OCI-LY1 (cell line): Measurements from ENCODE around the gene FFAR2.

ENCODE experiments used
- CTCF ChIP-seq: fragments of 200-600 bp; sonication (generic), shearing (Covaris generic); IDR thresholded peaks from 2 replicates; pipeline ENCODE4 v1.5.1; 2017; ENCODE audit warnings: mild to moderate bottlenecking, antibody characterized with exemption, low read length, moderate library complexity, mixed read lengths
- EZH2 ChIP-seq: fragments of 200-600 bp; sonication (generic), shearing (Covaris generic); IDR thresholded peaks from 2 replicates; pipeline ENCODE4 v1.8.0; 2017; ENCODE audit warnings: borderline replicate concordance, mixed run types, mild to moderate bottlenecking, antibody characterized with exemption, low read length, moderate library complexity, mixed read lengths

- TF ChIP-seq CTCF (no peak), EZH2 (no peak)
Measured at GRCh38 chr19:35399948-35400772, 47.9 kb upstream of the FFAR2 start.
